Astrocyte (in vitro differentiated cells and primary cell): ENCODE data around the gene DENND2A.

Experiments used
- CTCF ChIP-seq: IDR thresholded peaks from 2 replicates; pipeline ENCODE4 v1.5.1; 2011; ENCODE audit warnings: low read depth, mild to moderate bottlenecking, inconsistent platforms, low read length, moderate library complexity; ENCODE audit not compliant: insufficient read depth
- EZH2 ChIP-seq: IDR thresholded peaks from 2 replicates; pipeline ENCODE4 v1.6.1; 2012; ENCODE audit warnings: mild to moderate bottlenecking, low read length, inconsistent platforms; ENCODE audit not compliant: insufficient read depth

- TF ChIP-seq CTCF (no peak), EZH2 (no peak)
Observed at GRCh38 chr7:140677496-140677895, 36.9 kb upstream of the DENND2A start.
